Erythroblast (primary cell): Measurements from ENCODE around the gene CHST8.

Source experiments
- GATA1 ChIP-seq: IDR thresholded peaks from 2 replicates; pipeline ENCODE4 v1.6.1; 2011; ENCODE audit warnings: low read depth, mild to moderate bottlenecking, control low read depth, low read length, moderate library complexity
- POLR2A ChIP-seq: IDR thresholded peaks from 2 replicates; pipeline ENCODE4 v1.6.1; 2011; ENCODE audit warnings: mild to moderate bottlenecking, low read length

DNA sequence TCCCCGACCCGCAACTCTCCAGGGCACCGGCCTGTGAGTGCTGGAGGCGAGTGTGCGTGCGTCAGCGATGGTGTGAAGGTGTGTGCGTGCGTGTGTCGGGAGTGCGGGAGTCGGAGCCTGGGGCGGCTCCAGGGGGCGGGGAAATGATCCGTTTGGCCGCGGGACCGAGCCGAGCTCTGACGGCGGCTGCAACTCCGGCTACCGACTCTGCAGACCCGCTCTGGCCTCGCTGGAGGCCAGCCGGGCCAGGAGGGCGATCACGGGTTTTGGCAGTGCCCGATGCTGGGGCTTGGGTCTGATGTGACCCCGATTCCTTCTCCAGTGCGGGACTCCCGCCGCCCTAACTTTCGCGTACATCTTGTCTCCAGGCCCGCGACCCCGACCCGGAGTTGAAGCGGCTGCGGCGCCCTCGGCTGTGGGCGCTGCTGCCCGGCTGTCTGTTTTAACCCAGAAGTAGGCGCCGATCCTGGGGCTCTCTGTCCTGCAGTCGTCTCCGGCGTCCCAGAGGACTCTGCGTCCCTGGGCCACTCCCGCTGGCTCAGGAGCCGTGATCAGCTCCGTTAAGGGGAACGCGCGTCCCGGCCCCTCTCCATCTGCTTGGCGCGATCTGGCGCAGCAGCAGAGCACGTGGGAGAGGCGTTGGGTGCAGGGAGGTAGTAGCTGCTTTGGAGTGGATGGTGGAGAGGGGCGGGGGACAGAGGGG lies 1.2 kb downstream of the CHST8 start:
- TF ChIP-seq POLR2A = no peak
- no peak for TF ChIP-seq GATA1
